Neural crest cell (in vitro differentiated cells): ENCODE results near the gene C20orf204. TPM values are rescaled to one million over a fixed set of nuclear protein-coding genes. Genes with fewer than 3 reads are reported as not detected.

Source experiments
- DNase-seq: peaks from one replicate; pipeline ENCODE4 v3.0.0; 2021; ENCODE audit warnings: low read depth, mixed read lengths, low spot score
- H3K27ac Mint-ChIP-seq: one replicate; pipeline ENCODE4 v1.8.0; 2021; ENCODE audit warnings: mild to moderate bottlenecking, mixed read lengths; ENCODE audit not compliant: unreplicated experiment
- H3K27me3 Mint-ChIP-seq: 2 replicates; pipeline ENCODE4 v1.8.0; 2021; ENCODE audit warnings: low read depth, mild to moderate bottlenecking, mixed read lengths
- H3K36me3 Mint-ChIP-seq: 2 replicates; pipeline ENCODE4 v1.8.0; 2021; ENCODE audit warnings: low read depth, mild to moderate bottlenecking, mixed read lengths
- H3K4me1 Mint-ChIP-seq: 2 replicates; pipeline ENCODE4 v1.8.0; 2021; ENCODE audit warnings: mixed read lengths
- H3K4me3 Mint-ChIP-seq: one replicate; pipeline ENCODE4 v1.8.0; 2021; ENCODE audit warnings: mild to moderate bottlenecking, mixed read lengths
- H3K9me3 Mint-ChIP-seq: 2 replicates; pipeline ENCODE4 v1.8.0; 2021; ENCODE audit warnings: mixed read lengths
- total RNA-seq: library from RNA; stranded (reverse); gene quantifications from 2 replicates; pipeline ENCODE4 v1.2.1, GENCODE V29; 2021
- TF ChIP-seq, protein P1 (sequence below): fragments of 200-600 bp; sonication (generic); conservative IDR thresholded peaks from 2 replicates; pipeline ENCODE4 v1.5.0; 2021; ENCODE audit warnings: antibody characterized with exemption, mild to moderate bottlenecking

Gene C20orf204
- total RNA-seq, 1 donor from 2014 or later, result 2.3 TPM

DNA sequence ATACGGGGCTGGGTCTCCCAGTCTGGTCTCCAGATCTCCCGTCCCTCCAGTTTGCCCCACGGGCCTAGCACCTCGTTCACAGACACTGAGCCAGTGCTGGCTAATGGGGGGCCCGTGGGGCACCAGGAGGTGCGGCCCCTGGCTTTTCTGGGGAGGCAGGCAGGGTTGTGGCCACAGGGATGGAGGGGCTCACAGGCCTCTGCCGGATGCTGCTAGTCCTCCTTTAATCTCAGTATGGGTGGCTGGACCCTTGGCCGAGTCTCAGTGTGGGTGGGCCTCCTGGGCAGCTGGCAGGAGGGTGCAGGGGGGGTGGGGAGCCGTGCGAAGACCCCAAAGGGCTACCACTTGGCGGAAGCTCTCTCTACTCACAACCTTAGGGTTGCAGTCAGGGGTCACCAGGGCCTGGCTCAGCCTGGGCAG lies 15.1 kb downstream of the C20orf204 start:
- H3K4me3 Mint-ChIP-seq, result no peak overlapping the region
- H3K9me3 Mint-ChIP-seq, result no peaks in the 10 kb centered on the region
- H3K36me3 Mint-ChIP-seq, result no peaks in the 10 kb centered on the region
- peaks cover 6% of the 10 kb centered on the region for H3K4me1 Mint-ChIP-seq
- no peak overlapping the region for H3K27ac Mint-ChIP-seq
- no peak for DNase-seq
- peaks cover 61% of the 10 kb centered on the region for H3K27me3 Mint-ChIP-seq
- TF ChIP-seq, protein P1, sequence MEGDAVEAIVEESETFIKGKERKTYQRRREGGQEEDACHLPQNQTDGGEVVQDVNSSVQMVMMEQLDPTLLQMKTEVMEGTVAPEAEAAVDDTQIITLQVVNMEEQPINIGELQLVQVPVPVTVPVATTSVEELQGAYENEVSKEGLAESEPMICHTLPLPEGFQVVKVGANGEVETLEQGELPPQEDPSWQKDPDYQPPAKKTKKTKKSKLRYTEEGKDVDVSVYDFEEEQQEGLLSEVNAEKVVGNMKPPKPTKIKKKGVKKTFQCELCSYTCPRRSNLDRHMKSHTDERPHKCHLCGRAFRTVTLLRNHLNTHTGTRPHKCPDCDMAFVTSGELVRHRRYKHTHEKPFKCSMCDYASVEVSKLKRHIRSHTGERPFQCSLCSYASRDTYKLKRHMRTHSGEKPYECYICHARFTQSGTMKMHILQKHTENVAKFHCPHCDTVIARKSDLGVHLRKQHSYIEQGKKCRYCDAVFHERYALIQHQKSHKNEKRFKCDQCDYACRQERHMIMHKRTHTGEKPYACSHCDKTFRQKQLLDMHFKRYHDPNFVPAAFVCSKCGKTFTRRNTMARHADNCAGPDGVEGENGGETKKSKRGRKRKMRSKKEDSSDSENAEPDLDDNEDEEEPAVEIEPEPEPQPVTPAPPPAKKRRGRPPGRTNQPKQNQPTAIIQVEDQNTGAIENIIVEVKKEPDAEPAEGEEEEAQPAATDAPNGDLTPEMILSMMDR, result no peak

DNA sequence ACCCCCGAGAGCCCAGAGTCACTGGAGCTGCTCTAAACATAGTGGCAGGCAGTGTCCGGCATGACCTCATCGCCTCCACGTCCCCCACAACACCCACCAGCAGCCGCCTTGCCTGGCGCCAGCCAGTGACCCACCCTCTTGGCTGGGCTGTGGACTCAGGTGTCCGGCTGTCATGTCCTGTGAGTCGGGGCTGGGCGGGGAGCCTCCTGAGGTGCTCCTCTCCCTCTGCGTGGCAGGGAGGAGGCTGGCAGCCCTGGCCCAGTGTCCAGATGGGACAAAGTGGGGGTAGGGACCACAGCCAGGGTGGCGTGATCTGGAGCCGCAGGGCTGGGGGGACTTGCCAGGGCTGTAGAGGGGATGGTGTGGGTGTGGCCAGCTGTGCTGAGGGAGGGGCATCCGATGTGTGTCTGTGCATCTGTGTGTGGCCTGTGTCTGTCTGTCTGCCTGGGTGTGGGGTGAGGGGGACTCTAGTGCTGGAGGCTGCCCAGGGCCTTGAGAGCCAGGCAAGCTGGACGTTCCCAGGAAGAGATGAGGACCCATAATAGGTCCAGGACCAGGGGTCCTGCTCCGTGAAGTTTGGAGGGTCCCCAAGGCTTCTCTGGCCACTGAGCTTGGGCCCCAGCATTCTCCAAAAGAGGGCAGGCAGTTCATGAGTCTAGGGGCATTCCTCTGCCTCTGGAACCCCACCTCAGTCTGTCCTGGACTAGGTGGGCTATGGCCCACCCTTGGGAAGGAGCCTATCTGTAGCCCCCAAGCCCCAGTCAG lies 15.8 kb downstream of the C20orf204 start:
- no peak overlapping the region for H3K4me3 Mint-ChIP-seq
- TF ChIP-seq, protein P1, result no peak
- peaks cover 6% of the 10 kb centered on the region for H3K4me1 Mint-ChIP-seq
- H3K36me3 Mint-ChIP-seq, result no peaks in the 10 kb centered on the region
- H3K9me3 Mint-ChIP-seq, result no peaks in the 10 kb centered on the region
- DNase-seq, result no peak
- peaks cover 54% of the 10 kb centered on the region for H3K27me3 Mint-ChIP-seq
- no peak overlapping the region for H3K27ac Mint-ChIP-seq

DNA sequence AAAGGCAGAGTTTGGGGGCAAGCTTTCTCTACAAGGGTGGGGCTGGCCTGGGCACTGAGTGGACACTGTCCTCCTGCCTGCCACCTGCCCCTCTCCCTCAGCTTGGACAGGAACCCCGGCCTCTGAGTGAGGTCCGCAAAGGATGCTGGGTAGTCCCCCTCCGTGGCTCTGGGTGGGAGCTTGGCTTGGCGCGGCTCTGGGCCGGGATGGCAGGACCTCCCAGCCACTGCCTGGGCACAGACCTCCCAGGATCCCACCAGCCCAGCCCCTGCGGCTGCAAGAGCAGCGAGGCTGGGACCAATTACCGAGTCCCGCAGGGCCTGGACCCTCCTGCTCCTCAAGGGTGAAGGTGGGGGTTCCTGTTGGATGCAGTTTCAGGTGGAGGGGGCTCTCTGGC lies 16.3 kb downstream of the C20orf204 start:
- Mint-ChIP-seq H3K4me3 (no peak overlapping the region), H3K4me1 (peaks cover 6% of the 10 kb centered on the region), H3K9me3 (no peaks in the 10 kb centered on the region), H3K36me3 (no peaks in the 10 kb centered on the region), H3K27me3 (peaks cover 49% of the 10 kb centered on the region), H3K27ac (no peak overlapping the region)
- TF ChIP-seq, protein P1, result no peak
- no peak for DNase-seq

DNA sequence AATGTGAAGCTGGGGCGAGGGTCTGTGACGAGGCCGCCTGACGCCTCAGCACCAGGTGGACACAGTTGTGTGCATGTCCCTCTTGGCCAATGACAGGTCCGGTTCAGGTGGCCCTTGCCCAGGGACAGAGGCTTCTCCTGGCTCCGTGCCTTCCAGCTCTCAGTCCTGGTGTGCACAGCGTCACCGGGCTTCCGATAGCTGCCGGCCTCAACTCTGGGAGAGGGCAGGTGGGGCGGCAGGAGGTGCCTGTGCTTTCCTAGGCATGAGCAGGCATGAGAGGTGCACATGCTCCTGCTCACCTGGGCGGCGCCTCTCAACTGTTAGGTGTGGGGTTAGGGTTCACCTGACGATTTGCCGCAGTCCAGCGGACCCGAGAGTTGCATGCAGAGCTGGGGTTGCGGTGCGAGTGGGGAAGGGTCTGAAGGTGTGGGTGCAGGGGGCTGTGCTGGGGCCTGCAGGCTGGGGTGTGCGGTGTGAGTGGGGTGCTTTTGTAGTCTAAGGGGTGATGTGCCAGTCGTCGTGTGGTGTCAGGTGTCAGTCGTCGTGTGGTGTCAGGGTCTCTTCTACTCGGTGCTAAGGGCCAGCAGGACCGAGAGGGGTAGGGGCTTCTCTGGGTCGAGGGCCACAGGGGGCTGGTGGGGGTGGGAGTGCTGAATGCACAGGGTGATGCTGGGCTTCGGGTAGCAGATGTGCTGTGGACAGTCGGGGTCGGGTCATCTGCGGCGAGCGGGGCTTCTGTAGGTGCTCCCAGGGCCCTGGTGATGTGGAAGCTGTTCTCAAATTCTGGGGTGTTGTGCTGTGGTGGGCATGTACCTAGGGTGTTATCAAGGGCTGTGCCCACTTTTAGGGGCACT lies 17.2 kb downstream of the C20orf204 start:
- TF ChIP-seq, protein P1, result no peak
- H3K4me3 Mint-ChIP-seq, result no peak overlapping the region
- H3K36me3 Mint-ChIP-seq, result no peaks in the 10 kb centered on the region
- H3K27ac Mint-ChIP-seq, result peak overlapping the region; percentile 19
- no peak for DNase-seq
- peaks cover 6% of the 10 kb centered on the region for H3K4me1 Mint-ChIP-seq
- no peaks in the 10 kb centered on the region for H3K9me3 Mint-ChIP-seq
- H3K27me3 Mint-ChIP-seq, result peaks cover 40% of the 10 kb centered on the region

DNA sequence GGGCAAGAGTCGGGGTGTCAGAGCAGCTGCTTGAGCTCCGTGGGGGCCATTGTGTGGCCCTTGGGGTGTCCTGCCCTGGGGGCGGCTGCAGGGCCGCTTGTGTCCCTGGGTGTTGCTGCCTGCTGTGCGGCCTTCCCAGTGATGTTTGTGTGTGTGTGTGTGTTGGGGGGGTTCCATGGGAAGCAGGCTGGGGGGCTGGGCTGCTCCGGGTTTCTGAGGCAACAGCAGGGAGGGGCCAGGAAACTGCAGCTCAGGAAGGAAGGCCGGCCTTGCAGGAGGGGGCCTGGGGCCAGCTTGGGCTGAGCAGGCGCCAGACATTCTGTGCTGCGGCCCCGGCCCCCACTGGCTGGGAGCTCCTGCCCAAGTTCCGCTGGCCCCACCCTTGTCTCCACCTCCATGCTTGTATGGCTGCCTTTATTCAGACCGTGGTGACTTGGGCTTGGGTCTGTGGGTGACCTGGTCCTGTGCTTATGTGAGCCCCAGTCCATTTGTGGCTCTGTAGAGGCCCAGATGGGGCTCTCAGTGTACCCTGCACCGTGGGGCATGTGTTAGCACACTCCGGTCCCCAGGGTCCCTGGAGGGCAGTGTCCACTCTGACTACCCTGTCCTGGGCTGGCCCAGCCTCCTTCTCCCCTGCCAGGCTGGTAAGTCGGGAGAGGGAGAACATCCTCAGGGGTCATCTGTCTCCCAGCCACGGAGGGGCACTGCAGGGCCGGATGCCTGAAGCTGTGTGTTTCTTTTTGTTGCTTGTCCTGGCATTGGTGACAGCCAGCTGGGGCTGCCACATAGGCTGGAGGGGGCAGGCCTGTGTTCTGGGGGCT lies 18.1 kb downstream of the C20orf204 start:
- Mint-ChIP-seq H3K27ac (peak overlapping the region; percentile 19), H3K27me3 (peaks cover 38% of the 10 kb centered on the region), H3K4me1 (peaks cover 6% of the 10 kb centered on the region), H3K9me3 (no peaks in the 10 kb centered on the region), H3K4me3 (peak overlapping the region; percentile 3), H3K36me3 (no peaks in the 10 kb centered on the region)
- DNase-seq, result no peak
- TF ChIP-seq, protein P1, result no peak
